Measurements from ENCODE around the gene MYO1E.
A peak's percentile ranks its signal among the peaks of the same experiment; 100 is the strongest.
"Not testable (repeated sequence)": the region's sequence is repeated elsewhere in the genome, so short reads cannot be mapped to it uniquely, and the experiment has no call there.

Gene MYO1E

DNA sequence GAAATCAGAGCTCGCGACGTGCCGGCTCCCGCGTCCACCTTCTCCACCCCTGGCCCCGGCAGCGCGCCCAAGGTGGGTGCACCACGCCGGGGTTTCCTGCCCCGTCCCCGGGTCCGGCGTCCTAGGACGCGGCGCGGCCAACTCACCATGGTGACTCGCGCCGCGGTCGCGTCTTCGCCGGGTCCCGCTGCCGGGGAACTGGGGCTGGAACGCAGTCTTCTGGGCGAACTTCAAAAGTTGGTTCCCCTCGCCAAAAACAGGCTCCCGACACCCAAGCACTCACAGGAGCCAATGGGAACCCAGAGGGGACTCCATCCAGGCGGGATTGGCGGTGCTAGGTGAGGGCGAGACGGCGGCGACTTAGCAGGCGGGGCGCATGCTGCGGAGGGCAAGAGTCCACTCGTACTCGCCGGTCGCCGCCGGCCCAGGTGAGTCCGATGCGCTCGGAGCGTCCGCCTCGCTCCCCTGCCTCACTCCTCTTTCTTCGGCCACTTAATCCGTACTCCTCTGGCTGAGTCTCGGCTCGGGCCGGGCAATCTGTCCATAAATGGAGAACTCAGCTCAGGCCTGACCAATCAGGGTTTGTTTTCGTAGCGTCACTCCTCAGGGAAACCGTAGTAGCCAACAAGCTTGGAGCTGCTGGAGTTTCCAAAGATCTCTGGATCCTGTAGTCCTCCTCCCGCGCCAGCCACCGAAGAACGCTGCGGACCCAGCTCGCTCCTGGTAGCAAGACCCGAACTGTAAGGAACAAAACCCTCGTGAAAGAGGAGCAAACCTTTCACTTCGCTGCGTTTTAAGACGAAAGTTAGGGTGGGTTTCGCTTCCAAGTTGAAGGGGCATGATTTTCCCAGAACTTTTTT lies at the start of gene MYO1E:
Gene MYO1E (minus strand): TSS at position 520 of the 860 bp plus-strand sequence. CDS start 371 bp downstream, at position 149.
- DNase-seq = peak; percentile 96

DNA sequence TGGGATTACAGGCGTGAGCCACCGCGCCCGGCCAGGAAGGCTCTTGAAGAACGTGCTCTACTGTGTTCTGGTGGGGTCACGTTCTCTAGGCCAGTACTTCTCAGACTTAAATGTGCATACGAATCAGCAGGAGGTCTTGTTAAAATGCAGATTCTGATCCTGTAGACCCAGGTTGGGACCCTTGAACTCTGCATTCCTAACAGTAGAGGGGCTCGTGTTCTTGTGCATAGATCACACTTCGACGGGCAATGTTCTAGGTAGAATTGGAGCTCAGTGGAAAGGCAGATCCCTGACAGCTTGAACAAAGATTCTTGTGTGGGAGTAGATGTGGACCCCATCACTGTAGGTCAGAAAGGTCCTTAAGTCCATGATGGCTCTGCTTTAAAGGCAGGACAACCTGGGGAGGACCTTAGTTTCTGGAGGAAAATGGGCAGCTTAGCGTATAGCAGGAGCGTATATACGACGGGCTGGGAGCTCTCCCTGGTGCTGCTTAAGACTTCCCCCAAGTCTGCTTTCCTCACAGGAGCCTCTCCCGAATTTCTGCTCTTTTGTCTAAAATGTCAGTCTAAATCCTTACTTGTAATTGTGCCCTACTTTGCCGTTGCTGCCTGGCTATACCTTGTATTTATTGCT lies 48.4 kb upstream of the MYO1E start:
- DNase-seq = peak; percentile 43

DNA sequence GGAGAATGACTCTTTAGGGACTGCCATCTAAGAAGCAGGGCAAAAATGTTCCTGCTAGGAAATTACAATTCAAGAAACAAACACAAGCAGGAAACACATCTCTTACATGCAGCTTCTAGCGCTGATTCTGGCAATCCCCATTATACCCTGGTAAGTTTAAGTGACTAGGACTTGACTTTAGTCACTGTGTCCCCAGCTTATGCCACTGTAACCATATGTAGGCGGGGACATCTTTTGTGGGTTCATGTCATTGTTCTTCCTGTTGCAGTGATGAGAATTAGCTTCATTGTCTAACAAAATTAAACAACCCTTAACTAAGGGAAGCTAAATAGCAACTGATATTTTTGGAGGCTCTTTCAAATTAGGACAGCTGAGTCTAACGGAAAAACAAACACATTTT lies 47.4 kb upstream of the MYO1E start:
- no peak for DNase-seq

DNA sequence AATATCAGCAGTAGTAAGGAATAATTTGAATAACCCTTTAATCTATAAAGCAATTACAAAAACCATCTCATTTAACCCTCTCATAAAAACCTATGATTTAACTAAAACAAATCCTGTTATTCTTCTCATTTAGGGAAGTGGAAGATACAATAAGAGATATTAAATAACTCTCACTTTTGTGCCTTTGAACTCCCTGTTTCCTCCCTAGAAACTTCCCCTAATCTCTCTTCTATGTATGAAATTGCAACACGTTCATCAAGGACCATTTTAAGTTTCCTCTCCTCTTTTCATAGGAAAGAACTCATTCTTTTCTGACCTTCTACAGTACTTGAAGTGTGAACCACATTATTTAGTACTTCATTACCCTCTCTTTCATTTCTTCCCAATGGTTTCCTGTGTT lies 46.5 kb upstream of the MYO1E start:
- DNase-seq = no peak

DNA sequence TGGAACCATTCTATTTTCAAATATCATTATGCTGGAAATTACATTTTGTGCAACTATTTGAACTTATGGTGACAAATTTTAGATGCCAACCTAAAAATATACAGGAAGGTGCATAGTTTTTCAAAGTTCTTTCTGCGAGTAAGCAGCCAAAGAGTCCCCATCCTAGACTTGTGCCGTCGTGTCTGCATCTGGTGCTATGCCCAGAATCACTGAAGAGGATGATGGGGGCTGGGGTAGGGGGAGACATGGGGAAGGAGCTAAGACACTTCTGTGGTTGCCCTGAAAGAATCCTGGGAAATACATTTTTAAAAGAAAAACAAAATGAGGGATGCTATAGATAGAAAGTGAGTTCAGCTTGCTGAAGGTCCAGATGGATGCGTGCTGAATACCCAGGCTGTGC lies 44.1 kb upstream of the MYO1E start:
- DNase-seq = no peak

DNA sequence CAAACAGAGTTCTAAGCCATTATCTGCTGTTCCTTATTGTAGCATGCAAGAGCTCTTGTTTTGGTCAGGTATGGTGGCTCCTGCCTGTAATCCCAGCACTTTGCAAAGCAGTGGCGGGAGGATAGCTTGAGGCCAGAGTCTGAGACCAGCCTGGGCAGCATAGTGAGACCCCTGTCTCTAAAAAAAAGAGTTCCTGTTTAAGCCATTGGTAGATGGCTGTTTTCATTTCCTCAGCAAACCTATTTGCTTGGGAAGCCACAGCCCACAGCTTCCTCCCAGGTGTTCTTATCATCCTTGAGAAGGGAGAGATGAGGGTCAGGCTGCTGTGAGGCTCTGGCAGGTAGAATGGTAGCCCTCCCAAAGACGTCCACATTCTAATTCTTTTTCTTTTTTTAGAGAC lies 40.9 kb upstream of the MYO1E start:
- DNase-seq = no peak

DNA sequence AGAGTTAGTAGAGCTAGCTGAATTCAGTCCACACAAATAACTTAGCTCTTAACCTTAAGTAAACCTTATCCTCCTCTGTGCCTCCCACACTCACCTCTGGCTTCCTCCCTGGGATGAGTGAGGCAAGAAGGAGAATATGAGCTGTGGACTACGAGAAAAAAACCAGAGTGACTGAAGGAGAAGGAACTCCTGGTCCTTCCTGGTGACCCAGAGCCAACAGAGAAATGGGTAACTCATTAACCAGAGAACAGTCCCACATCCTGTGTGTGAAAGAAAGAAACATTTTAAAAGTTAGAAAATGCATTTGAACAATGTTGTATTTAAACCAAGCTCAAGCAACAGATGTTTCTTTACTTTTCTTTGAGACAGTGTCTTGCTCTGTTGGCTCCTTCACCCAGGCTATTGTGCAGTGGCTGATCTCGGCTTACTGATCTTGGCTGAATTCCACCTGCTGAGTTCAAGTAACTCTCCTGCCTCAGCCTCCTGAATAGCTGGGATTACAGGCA lies 37.8 kb upstream of the MYO1E start:
- peak; percentile 33 for DNase-seq

DNA sequence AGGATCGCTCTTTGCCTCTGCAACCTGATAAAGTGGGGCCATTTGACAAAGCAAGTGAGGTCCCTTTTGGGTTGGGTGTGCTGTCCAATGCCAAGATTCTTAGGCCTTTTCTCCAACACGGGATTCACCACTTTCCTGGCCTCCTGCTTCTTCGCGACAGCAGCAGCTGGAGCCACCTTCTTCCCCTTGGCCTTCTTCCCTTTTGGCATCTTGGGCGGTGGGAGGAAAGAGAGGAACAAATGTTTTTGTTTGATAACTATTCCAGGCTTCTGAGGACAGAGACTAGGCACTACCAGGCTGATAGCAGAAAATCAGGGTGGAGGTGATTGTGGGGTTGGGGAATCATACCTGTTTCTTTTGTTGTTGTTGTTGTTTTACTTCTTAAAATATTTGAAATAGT lies 35.3 kb upstream of the MYO1E start:
- no peak for DNase-seq

DNA sequence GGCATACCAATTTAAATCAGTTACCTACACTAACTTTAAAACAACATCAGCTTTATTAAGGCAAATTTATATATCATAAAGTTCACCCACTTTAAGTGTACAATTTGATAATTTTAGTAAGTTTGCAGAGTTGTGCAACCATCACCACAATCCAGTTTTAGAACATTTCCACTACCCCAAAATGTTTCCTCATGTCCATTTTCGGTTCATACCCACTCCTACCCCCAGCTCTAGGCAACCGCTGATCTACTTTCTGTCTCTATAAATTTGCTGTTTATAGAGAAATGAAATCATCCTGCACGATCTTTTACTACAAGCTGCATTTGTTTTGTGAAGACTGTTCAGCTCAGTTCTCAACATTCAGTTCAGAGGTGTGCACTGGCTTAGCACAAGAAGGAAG lies 33.8 kb upstream of the MYO1E start:
- DNase-seq = no peak

DNA sequence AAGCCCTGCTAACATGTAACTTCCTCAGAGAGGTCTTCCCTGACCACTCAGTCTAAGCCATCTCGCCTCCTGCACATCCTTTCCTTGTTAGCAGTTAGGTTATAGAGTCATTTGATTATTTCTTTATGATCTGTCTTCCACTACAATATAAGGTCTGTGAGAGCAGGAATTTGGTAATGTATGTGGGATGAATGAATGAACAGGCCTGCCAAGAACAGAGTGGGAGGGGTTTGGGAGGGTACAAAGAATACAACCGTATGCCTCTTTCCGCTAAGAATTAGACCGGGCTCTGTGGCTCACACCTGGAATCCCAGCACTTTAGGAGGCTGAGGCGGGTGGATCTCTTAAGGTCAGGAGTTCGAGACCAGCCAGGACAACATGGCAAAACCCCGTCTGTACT lies 32.4 kb upstream of the MYO1E start:
- no peak for DNase-seq

DNA sequence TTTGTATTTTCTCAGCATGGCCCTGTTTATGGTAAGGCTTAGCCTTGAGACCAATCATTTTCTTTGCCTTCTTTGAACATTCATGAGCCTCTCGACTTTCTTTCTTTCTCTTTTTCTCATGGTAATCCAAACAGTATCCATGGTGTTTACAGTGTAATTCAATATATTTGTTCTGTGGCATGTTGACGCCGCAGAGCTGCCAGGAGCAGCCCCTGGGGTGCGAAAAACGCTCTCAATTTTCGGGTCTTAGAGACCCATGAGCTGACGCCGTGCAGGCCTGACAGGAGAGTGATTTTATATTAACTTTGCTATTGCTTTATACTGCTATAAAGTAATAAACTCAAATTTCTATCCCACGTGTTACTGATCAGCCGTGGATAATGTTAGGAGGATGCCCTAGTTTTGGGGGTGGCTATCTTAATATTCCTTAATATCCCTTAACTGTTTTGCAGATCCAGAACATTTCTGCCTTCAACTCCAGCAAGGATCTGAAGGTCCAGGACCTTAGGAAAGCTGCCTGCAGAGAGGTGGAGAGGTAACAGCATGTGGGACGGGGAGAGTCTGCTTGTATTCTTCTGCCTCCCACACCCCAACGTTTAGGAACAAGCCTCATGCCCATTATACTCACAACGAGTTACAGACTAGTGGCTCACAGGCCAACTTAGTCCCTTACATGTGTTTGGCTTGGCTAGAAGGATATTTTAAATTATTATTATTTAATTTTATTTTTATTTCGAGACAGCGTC lies 29.3 kb upstream of the MYO1E start:
- no peak for DNase-seq

DNA sequence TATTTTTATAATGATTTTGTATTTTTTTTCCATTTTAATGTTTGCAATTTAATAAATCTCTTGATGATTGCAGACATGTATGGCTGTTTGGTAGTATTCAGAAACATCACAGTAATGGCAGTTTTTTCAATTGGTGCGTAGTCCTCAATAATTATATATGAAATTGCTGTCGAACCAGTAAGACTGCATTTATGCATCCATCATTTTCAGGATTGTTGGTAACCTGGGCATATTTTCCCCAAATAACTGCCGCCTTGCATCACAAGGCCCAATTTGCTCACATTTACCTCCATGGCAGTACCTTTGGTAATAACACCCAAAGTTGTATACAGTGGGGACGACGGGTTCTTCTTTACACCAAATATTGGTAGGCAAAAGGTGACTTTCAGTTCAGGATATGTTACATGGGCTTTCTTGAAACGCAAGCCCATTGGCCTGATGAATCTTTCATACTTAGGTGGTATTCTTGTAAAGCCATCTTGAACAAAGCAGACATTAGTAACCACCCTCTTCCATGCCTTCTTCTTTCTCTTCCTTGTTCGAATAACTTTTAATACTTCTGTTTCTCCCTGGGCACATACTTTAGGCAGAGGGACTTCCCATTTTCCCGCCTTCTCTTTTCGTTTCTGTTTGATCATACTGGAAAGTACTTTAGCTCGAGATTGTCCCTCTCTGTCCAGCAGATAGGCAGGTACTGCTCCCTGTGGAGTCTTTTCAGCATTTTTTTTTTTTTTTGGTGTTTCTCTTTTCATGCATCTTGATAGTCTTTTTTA lies 28.6 kb upstream of the MYO1E start:
- DNase-seq = not testable (repeated sequence)

DNA sequence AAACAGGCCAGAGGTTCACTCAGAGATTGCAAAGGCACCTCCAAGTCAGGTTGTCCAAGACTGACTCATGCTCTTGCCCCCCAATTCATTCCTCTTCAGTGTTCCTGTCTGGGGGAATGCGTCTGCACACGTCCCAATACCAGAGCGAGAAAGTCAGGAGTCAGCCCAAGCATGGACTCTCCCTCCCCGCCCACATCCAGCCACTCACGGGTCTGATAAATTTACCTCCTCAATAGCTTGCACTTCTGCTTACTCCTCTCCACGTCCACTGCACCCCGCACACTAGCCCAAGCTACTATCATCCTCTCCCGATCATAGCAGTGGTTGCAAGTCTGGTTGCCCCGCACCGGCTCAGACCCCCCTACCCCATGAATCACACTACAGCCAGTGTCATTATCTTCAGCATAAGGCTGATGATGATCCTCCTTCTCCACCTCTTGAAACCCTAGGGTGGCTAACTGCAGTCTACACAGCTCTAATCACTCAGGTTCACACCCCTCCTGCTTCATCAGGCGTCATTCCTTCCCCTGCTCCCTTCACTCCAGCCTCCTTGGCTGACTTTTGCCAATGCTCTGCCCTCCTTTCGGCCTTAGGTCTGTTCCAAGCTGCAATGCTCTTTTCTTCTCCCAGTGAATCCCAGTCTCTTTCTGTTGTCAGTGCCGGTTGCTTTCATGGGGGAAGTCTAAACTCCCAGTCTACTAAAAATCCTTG lies 27.6 kb upstream of the MYO1E start:
- no peak for DNase-seq

DNA sequence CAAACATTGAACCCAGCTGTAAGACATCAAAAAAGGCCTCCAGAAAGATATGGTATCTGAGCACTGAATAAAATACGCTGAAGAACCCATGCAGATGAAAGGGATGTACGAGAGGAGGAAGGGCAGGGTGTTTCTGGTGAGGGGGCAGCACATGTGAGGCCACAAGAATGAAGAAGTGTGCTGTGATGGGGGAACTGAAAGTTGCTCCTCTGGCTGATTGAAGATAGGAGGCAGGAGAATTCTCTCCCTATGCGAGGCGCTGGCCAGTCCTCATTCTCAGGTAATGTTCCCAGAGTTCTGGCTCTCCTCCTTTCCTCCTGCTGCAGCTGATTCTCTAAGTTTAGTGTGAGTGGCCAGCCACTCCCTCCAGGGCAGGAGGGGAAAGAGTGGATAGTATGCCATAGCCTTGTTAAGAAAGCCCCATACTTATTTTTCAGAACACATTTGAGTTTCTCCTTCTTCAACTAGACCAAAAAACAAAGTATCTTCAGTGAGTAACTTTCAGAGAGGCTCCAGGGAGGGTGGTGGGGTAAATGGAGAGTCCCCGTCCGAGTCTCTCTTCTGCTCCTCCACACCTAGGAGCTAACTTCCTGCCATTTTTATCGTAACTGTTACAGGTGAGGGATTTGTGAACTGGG lies 26.9 kb upstream of the MYO1E start:
- DNase-seq = no peak

DNA sequence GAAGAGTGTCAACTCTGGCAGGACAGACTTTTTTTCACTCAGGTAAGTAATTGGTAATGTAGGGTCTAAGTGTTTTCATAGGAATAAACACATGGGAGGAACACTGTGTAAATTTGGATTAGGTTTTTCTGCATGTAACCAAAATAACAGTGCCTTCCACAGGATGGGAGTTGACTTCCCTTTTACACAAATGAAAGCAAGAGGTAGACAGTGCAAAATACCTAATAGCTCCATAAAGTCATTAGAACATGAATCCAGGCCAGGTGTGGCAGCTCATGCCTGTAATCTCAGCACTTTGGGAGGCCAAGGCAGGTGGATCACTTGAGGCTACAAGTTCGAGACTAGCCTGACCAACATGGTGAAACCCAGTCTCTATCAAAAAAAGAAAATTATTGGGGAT lies 25.5 kb upstream of the MYO1E start:
- DNase-seq = no peak

DNA sequence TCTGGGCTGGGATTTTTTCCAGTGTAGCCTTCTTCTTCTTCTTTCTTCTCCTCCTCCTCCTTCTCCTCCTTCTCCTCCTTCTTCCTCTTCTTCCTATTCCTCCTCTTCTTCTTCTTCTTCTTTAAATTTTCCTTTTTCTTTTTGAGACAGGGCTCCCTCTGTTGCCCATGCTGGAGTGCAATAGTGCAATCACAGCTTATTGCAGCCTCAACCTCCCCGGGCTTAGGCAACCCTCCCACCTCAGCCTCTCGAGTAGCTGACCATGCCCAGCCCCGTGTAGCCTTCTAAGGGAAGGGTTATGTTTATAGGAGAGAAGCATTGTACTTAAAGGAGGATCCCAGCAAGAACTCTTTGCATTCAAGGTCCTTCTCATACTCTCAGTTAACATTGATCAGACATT lies 24.0 kb upstream of the MYO1E start:
- no peak for DNase-seq

DNA sequence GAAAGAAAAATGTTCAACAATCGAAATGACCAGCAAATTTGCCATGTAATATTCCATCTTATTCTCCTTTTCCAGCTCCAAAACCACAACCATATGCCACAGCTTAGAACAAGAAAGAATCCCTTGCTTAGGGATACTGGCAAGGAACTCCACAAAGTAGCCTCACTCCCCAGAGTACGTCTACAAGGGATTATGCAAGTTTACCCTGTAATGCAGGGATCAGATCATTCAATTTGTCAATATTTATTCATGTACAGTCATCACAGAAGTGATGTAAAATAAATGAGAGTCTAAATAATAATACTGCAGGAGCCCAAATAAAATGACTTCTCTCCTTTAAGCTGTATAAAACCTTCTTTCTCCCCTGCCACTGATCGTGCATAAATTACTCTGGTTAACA lies 23.5 kb upstream of the MYO1E start:
- no peak for DNase-seq

DNA sequence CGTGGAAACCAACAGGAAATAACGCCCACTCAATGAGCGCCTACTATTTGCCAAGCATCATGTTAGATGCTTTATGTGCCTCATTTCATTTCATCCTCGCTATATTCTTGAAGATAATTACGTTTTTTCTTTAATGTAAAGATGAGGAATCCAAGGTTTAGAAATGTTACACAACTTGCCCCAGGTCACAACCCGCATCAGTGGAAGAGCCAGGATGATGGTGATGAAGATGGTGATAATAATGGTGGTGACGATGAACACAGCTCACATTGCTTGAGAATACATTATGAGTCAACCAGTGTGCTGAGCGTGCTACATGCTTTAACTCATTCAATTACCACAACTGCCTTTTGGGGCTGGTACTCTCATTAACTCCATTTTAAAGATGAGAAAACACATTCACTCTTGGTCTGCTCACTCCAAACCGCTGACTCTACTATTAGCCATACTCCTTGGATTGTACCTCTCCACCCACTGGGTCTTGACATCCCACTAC lies 21.5 kb upstream of the MYO1E start:
- DNase-seq = no peak

DNA sequence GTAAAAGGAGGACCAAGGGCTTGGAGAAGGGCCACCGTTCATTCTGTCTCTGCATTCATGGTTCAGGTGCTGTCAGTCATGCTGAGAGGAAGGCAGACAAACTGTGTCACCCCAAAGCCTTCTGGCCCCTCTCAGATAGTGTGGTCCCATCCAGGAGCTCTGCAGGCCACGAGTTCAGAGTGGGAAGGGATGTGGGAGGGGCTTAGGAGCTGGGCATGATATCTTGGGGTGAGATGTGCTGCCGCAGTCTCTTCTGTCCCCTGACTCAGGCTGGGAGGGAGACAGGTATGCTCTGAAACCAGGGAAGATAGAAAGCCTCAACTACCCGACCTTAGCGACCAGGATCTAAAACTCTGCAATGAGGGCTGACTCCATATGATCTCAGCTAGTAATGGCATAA lies 19.6 kb upstream of the MYO1E start:
- DNase-seq = no peak

DNA sequence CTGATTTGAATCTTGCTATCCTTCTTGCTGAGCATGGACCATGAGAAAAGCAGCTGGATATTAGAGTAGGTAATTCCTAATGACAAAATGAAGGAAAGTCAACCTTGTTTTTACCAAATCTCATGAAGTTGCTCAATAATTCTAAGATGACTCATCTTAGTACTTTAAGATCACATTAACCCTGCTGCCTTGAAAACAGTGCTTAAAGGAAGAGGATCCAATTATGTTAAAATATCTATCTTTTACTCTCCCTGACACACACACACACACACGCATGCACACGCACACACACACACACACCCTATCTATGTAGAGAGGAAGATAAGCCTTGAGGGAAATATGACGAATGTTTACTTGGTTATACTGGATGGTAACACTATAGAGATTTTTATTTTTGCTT lies 16.0 kb upstream of the MYO1E start:
- DNase-seq = no peak

DNA sequence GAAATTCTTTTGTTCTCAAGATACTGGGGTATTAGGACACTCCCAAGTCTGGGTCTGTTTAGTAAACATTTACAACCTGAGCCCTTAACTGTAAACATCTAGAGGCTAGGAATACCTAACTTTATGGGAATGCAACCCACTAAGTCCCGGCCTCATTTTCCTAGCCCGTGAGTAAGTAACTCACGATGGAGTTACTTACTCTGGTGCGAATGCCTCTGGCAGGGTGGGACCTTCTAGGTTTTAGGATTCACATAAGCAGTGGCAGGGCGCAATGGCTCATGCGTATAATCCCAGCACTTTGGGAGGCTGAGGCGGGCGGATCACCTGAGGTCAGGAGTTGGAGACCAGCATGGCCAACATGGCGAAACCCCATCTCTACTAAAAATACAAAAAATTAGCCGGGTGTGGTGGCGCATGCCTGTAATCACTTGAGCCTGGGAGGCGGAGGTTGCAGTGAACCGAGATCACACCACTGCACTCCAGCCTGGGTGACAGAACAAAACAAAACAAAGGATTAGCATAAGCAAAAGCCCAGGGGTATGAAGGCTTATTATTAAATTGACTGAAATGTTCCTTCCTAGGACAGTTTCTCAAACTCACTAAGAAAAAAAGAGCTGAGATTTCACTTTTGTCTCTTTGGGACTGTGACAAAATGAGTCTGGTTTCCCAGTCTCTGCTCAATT lies 14.7 kb upstream of the MYO1E start:
- not testable (repeated sequence) for DNase-seq
